B cell (primary cell): Measurements from ENCODE around the gene ABHD17C. TPM values are rescaled to one million over a fixed set of nuclear protein-coding genes. Genes with fewer than 3 reads are reported as not detected.
"Not testable (repeated sequence)": the region's sequence is repeated elsewhere in the genome, so short reads cannot be mapped to it uniquely, and the experiment has no call there.

Source experiments
- ATAC-seq: fragments of 200-7000 bp; cut with Tn5 transposase; one replicate; pipeline ENCODE4 v1.10.0; 2021; ENCODE audit warnings: low read depth, mild to moderate bottlenecking, moderate number of reproducible peaks, moderate library complexity
- CTCF ChIA-PET: fragments of 350-600 bp; sonication (Branson Sonifier 250); formaldehyde crosslinking; loops from one replicate; lab custom pipeline; 2021; ENCODE audit warnings: antibody characterized with exemption, inconsistent platforms; lab: Charles Lee
- POLR2A ChIA-PET: fragments of 350-600 bp; sonication (Branson Sonifier 250); formaldehyde crosslinking; loops from one replicate; lab custom pipeline; 2021; ENCODE audit warnings: antibody characterized with exemption; lab: Charles Lee
- DNase-seq: peaks from one replicate; pipeline ENCODE4 v3.0.0; 2013
- H2AFZ ChIP-seq: 2 replicates; pipeline ENCODE4 v1.6.1; 2012; ENCODE audit warnings: mild to moderate bottlenecking, low read depth, low read length; ENCODE audit not compliant: insufficient read depth, poor library complexity, severe bottlenecking
- H3K27ac ChIP-seq, 2 donors: 1 replicate in 1 of 2; 2 replicates in 1 of 2; pipeline ENCODE4 v1.5.1; 2012 to 2013; ENCODE audit warnings: low read length in 2 of 2, mild to moderate bottlenecking in 2 of 2, moderate library complexity in 1 of 2
- H3K27me3 ChIP-seq, 4 experiments: fragments of 200-600 bp in 1 of 4; sonication (generic) in 1 of 4; replicated peaks in 1 of 4; 1 replicate in 2 of 4; 2 replicates in 2 of 4; pipeline versions ENCODE4 v1.6.1 to v1.7.0; 2013 to 2016; ENCODE audit warnings: low read length in 3 of 4, mild to moderate bottlenecking in 2 of 4, mixed read lengths in 1 of 4, moderate library complexity in 1 of 4; ENCODE audit not compliant: insufficient read depth in 4 of 4, control insufficient read depth in 3 of 4; ENCODE audit errors: control extremely low read depth in 1 of 4
- H3K36me3 ChIP-seq, 2 experiments: replicated peaks in 1 of 2; 1 replicate in 1 of 2; 2 replicates in 1 of 2; pipeline versions ENCODE4 v1.6.1 to v1.7.1; 2013; ENCODE audit warnings: low read length in 1 of 2; ENCODE audit not compliant: insufficient read depth in 2 of 2, control insufficient read depth in 1 of 2; ENCODE audit errors: control extremely low read depth in 1 of 2, extremely low read depth in 1 of 2
- H3K4me1 ChIP-seq, 2 donors: fragments of 200-600 bp in 1 of 2; sonication (generic) in 1 of 2; 1 replicate in 1 of 2; 2 replicates in 1 of 2; pipeline versions ENCODE4 v1.5.1 to v1.6.1; 2013 to 2017; ENCODE audit warnings: low read length in 2 of 2; ENCODE audit not compliant: control insufficient read depth in 2 of 2, insufficient read depth in 2 of 2
- H3K4me2 ChIP-seq: replicated peaks from 2 replicates; pipeline ENCODE3; 2012; ENCODE audit warnings: mild to moderate bottlenecking, low read depth, low read length; ENCODE audit not compliant: poor library complexity, severe bottlenecking
- H3K4me3 ChIP-seq, 5 experiments: fragments of 200-600 bp in 1 of 5; sonication (generic) in 1 of 5; 1 replicate in 3 of 5; 2 replicates in 2 of 5; pipeline versions ENCODE4 v1.5.1 to v1.7.0; 2011 to 2016; ENCODE audit warnings: low read length in 4 of 5, mild to moderate bottlenecking in 4 of 5, low read depth in 2 of 5, control low read depth in 1 of 5, moderate library complexity in 1 of 5; ENCODE audit not compliant: insufficient read depth in 1 of 5; ENCODE audit errors: control extremely low read depth in 1 of 5, extremely low read depth in 1 of 5
- H3K79me2 ChIP-seq: fragments of 200-600 bp; sonication (generic); one replicate; pipeline ENCODE4 v1.6.0; 2016; ENCODE audit warnings: low read length; ENCODE audit not compliant: control insufficient read depth, insufficient read depth
- H3K9ac ChIP-seq: fragments of 200-600 bp; sonication (generic); 2 replicates; pipeline ENCODE4 v1.6.1; 2017; ENCODE audit warnings: mild to moderate bottlenecking, low read length, moderate library complexity
- H3K9me3 ChIP-seq, 3 donors: one replicate each; pipeline versions ENCODE4 v1.6.1 to v1.7.1; 2013; ENCODE audit warnings: low read length in 2 of 3; ENCODE audit not compliant: control insufficient read depth in 2 of 3, insufficient read depth in 1 of 3; ENCODE audit errors: control extremely low read depth in 1 of 3
- H4K20me1 ChIP-seq: 2 replicates; pipeline ENCODE4 v1.6.0; 2012; ENCODE audit warnings: mild to moderate bottlenecking, low read length; ENCODE audit not compliant: insufficient read depth, control insufficient read depth, poor library complexity, severe bottlenecking
- H3K27ac Mint-ChIP-seq: one replicate; pipeline ENCODE4 v1.8.0; 2021; ENCODE audit warnings: mixed read lengths
- H3K27me3 Mint-ChIP-seq: one replicate; pipeline ENCODE4 v1.8.0; 2021; ENCODE audit warnings: mixed read lengths
- H3K4me1 Mint-ChIP-seq: one replicate; pipeline ENCODE4 v1.8.0; 2021; ENCODE audit warnings: mixed read lengths
- H3K4me3 Mint-ChIP-seq: one replicate; pipeline ENCODE4 v1.8.0; 2021; ENCODE audit warnings: mixed read lengths
- H3K9me3 Mint-ChIP-seq: one replicate; pipeline ENCODE4 v1.8.0; 2022; ENCODE audit warnings: mixed read lengths; ENCODE audit not compliant: insufficient read depth
- CTCF ChIP-seq: fragments of 200-600 bp; IDR thresholded peaks from one replicate; pipeline ENCODE4 v1.8.0; 2022; ENCODE audit warnings: antibody characterized with exemption, mild to moderate bottlenecking
- EZH2 ChIP-seq: IDR thresholded peaks from 2 replicates; pipeline ENCODE4 v1.6.1; 2012; ENCODE audit warnings: borderline replicate concordance, low read depth, mild to moderate bottlenecking, moderate library complexity, low read length; ENCODE audit not compliant: insufficient read depth, poor library complexity, severe bottlenecking
- WGBS: methylation state at CpG from one replicate; pipeline ENCODE4 v1.1.5; 2013; ENCODE audit warnings: missing lambda C conversion rate; ENCODE audit not compliant: insufficient coverage; 5-methylcytosine and 5-hydroxymethylcytosine counted together
- intact Hi-C: fragments of 100-400 bp; cut with micrococcal nuclease; formaldehyde crosslinking; loops from one replicate; pipeline ENCODE4 v1.10.0; 2022
- polyA plus RNA-seq: library from polyadenylated mRNA; depleted of rRNA; stranded (reverse); fragments of >200 nt; gene quantifications from 2 replicates; pipeline ENCODE4 v1.2.3, GENCODE V29; 2012
- total RNA-seq, 2 donors: library from RNA; stranded (reverse); fragments of 120-200 nt in 1 of 2; gene quantifications; 1 replicate in 1 of 2; 2 replicates in 1 of 2; pipeline versions ENCODE4 v1.2.3 to v1.2.4, GENCODE V29; 2013 to 2022

Gene ABHD17C
- total and polyA plus RNA-seq, 2 donors (not counting 1 experiment from before 2014, with no cell fraction given), result 0.78 to 1.9 TPM

- Histone ChIP-seq H3K9ac (no peak overlapping the region), H3K79me2 (no peaks in the 10 kb centered on the region), H3K9me3 (no peaks in the 10 kb centered on the region), H3K4me1 (no peaks in the 10 kb centered on the region), H3K27ac (no peak overlapping the region), H3K4me2 (no peak overlapping the region), H3K4me3 (no peak overlapping the region), H4K20me1 (no peaks in the 10 kb centered on the region), H3K36me3 (no peaks in the 10 kb centered on the region), H2AFZ (no peak overlapping the region), H3K27me3 (no peaks in the 10 kb centered on the region)
- Mint-ChIP-seq H3K4me1 (no peaks in the 10 kb centered on the region), H3K9me3 (peaks cover 2% of the 10 kb centered on the region), H3K4me3 (no peak overlapping the region), H3K27ac (no peak overlapping the region), H3K27me3 (peaks cover 8% of the 10 kb centered on the region)
- WGBS, result 89% methylated on average over 4 of the region's 6 CpGs
- ATAC-seq (no peak), DNase-seq (no peak)
- intact Hi-C loops, result no loop called here
- CTCF ChIA-PET, result no interaction called here
- POLR2A ChIA-PET, result no interaction called here
- TF ChIP-seq CTCF (no peak), EZH2 (no peak)
Measured at GRCh38 chr15:80761754-80762153, 66.6 kb downstream of the ABHD17C start.

- H4K20me1 ChIP-seq, H3K9ac ChIP-seq, H3K4me1 ChIP-seq, H3K27me3 ChIP-seq, H3K4me3 Mint-ChIP-seq, ATAC-seq, H3K4me1 Mint-ChIP-seq, intact Hi-C loops, DNase-seq, POLR2A ChIA-PET, H3K79me2 ChIP-seq, H3K27ac ChIP-seq, H3K4me2 ChIP-seq, H3K9me3 Mint-ChIP-seq, H3K9me3 ChIP-seq, H3K4me3 ChIP-seq, H3K27me3 Mint-ChIP-seq, H2AFZ ChIP-seq, H3K36me3 ChIP-seq: not testable (repeated sequence)
- CTCF ChIA-PET, result interaction anchor here (1.3 kb wide), 1 partner anchor 13 kb away, joined by 5 read pairs; no protein-coding TSS in a partner anchor
- no CpG with 5 or more reads among the region's 3 CpGs for WGBS
- peak overlapping the region; percentile 20 for H3K27ac Mint-ChIP-seq
Measured at GRCh38 chr15:80763235-80763634, 68.1 kb downstream of the ABHD17C start.
